Measurements from ENCODE around the gene RHBDD3.

GRCh38 chr22:29302681-29303465 is 35.1 kb upstream of the RHBDD3 start:
- no peak for TF ChIP-seq CTCF (IDR thresholded peaks at IDR 0.05)
- no peak for TF ChIP-seq POLR2A (IDR thresholded peaks at IDR 0.05)

Data from vagina (tissue), 2 donors.